Right ventricle myocardium inferior (tissue), 1 donor: ENCODE results near the gene TIMM23B. TPM values are rescaled to one million over a fixed set of nuclear protein-coding genes. Genes with fewer than 3 reads are reported as not detected.
A peak's percentile ranks its signal among the peaks of the same experiment; 100 is the strongest.
"Not testable (repeated sequence)": the region's sequence is repeated elsewhere in the genome, so short reads cannot be mapped to it uniquely, and the experiment has no call there.

ENCODE experiments used
- ATAC-seq: fragments of 200-7000 bp; cut with Tn5 transposase; one replicate; pipeline ENCODE4 v1.9.1; 2020; ENCODE audit warnings: mild to moderate bottlenecking, moderate library complexity
- DNase-seq: peaks from one replicate; pipeline ENCODE4 v3.0.0; 2021; ENCODE audit errors: missing footprints
- intact Hi-C: fragments of 100-400 bp; cut with DNase I; formaldehyde crosslinking; loops from one replicate; pipeline ENCODE4 v1.11.0; 2022
- long read RNA-seq: library from polyadenylated mRNA; unstranded; transcript quantifications from one replicate; pipeline ENCODE4 v2.0.0, GENCODE V29; 2021
- total RNA-seq: library from RNA; stranded (reverse); fragmentation: NEBNext Ultra II Directional; extraction: Animal tissue kit (Norgen Biotek cat#: 25700); gene quantifications from one replicate; pipeline ENCODE4 v1.2.1, GENCODE V29; 2021
- donor health status: DM: no; HTN: yes; CAD: no; lungs with severe emphysema.

The TIMM23B gene
- total RNA-seq = 13.6 TPM
- long read RNA-seq, partial matches to known transcripts = 0 of 2 reads
- long read RNA-seq, other reads (novel, unspliced or antisense) = 1 of 2 reads

DNA sequence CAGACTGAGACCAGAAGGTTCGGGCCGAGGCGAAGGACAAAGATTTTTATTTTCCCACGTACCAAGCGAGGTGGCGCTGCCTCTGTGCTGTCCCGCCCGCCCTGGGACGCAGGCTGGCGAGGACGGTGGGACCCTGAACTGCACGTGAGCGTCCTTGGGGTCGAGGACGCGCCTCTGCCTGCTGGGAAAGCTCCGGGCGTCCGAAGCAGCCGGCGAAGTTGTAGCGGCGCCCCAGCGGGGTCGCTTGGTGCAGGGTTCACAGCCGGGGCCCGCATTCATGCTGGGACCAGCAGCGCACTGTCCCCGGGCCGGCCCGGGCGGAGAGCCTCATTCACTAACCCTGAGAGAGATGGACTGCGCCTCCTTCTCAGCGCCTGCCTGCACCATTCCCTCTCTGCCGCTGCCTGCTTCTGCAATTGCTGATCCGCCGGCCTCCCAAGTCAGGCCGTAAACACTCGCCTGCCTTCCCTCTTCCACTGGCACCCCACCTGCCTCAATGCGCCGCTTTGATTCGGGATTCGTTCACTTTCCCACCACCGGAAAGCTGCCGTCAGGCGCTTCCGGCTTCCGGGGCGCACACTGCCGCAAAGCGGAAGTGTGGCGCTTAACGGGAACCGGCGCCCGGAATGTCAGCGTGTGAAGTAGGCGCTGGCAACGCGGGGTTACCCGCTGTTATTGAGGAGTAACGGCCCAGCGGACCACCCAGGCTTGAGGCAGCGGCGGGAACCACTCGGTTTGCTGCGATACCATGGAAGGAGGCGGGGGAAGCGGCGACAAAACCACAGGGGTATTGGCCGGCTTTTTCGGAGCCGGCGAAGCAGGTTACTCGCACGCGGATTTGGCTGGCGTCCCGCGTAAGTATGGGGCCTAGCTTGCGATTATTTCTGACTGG is at the start of gene TIMM23B, which contains the start of gene PARG:
TIMM23B (plus strand) TSS at position 607 of the 892 bp plus-strand sequence; CDS start at position 749, 142 bp downstream.
PARG (minus strand) TSS at position 581 of the 892 bp plus-strand sequence; CDS start at position 279, 302 bp downstream.
- intact Hi-C loops = not testable (repeated sequence)
- peak; percentile 93 for ATAC-seq

GRCh38 chr10:49899999-49900398 is 41.9 kb upstream of the TIMM23B start:
- intact Hi-C loops, DNase-seq, ATAC-seq: not testable (repeated sequence)

More for the DNA sequence above, at the start of gene TIMM23B, which contains the start of gene PARG:
- peak; percentile 91 for DNase-seq

- intact Hi-C loops = not testable (repeated sequence)
Measured at GRCh38 chr10:49900406-49900805, 41.4 kb upstream of the TIMM23B start.

DNA sequence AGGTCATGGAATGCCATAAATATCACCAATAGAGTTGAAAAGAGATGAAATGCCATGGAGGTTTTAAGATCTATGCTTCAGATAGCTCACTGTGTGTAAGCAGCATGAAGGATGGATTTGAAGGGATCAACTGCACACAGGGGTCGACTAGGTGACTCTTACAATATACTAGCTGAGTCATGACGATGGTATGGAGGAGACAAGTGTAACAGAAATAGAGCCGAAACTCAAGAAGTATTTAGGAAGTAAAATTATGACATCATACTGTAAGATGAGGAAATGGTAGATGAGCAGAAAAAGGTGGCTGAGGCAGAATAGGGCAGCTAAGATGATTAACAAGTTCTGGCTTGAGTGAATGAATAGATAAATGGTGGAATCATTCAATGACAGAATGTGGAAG is 38.0 kb upstream of the TIMM23B start:
- ATAC-seq, DNase-seq, intact Hi-C loops: not testable (repeated sequence)

More at GRCh38 chr10:49900406-49900805, 41.4 kb upstream of the TIMM23B start:
- DNase-seq, ATAC-seq: not testable (repeated sequence)

- ATAC-seq, DNase-seq, intact Hi-C loops: not testable (repeated sequence)
Measured at GRCh38 chr10:49908290-49909080, 33.4 kb upstream of the TIMM23B start.

GRCh38 chr10:49910295-49910694 is 31.6 kb upstream of the TIMM23B start:
- intact Hi-C loops, ATAC-seq, DNase-seq: not testable (repeated sequence)

DNA sequence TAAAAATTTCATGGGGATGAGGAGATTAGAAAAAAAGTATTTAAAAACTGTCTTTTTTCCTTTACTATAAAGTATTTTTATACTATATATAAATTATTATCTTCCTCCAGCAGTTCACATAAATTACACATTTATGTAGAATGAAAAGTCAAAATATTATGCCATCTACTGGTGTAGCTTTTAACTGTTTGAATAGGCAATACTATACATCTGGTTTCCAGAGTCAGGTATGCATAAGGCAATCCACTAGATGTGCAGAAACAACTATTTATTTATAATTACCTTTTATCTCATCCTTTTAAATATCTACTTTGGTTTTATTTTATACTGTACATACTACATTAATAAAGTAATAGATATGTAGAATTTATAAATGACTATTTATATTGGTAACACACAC is 25.4 kb upstream of the TIMM23B start:
- DNase-seq, intact Hi-C loops, ATAC-seq: not testable (repeated sequence)

- ATAC-seq, DNase-seq, intact Hi-C loops: not testable (repeated sequence)
Measured at GRCh38 chr10:49917927-49918326, 23.9 kb upstream of the TIMM23B start.

GRCh38 chr10:49922041-49922440 is 19.8 kb upstream of the TIMM23B start:
- intact Hi-C loops, DNase-seq, ATAC-seq: not testable (repeated sequence)

DNA sequence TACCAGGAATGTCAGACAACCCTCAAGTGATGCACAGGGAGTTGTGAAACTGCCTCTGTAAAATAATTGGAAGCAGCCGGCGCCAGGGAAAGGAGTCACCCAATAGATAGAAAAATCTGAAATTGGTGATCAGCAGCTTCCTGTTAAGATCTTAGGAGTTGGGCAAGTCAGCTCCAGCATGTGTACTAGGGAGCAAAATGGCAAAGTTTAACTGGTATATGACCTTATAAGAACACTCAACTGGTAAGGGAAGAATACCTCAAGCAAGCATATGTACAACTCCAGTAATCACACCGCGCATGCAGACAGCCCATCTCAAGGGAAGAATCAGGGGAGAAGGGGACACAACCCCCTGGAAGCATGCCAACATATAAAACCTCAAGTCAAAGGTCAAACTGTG is 18.3 kb upstream of the TIMM23B start:
- DNase-seq, intact Hi-C loops, ATAC-seq: not testable (repeated sequence)

DNA sequence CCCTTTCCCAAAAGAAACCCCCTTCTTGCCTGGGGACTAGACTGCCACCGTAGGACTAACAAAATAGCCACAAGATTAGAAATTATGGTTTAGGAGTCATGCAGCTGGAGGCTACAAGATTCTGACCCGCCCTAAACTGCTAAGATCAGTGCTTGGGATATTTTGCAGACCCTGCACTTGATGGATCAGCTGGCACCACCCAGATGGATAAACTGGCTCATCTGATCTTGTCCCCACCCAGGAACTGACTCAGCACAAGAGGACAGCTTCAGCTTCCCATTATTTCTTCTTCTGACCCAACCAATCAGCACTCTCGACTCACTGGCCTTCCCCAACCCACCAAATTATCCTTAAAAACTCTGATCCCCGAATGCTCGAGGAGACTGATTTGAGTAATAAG is 10.6 kb upstream of the TIMM23B start:
- intact Hi-C loops, ATAC-seq, DNase-seq: not testable (repeated sequence)

- intact Hi-C loops, ATAC-seq, DNase-seq: not testable (repeated sequence)
Measured at GRCh38 chr10:49931959-49932728, 9.7 kb upstream of the TIMM23B start.

DNA sequence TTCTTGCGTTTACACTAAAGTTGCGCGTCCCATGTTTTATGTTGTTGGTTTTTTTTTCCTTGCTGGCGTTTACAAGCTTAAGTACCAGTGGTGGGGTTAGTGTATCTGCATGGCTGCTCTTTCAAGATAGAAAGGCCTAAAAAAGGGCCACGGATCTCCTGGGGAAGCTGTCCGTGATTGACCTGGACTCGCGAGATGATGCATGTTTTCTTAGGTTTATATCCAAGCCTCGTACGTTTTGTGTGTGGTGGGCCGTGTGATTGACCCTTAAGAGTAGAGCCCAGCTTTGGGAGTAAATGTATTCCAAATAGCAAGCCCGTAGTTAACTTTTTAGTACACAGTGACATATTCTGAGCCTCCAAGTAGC is 469 bp downstream of the TIMM23B start:
- DNase-seq, ATAC-seq, intact Hi-C loops: not testable (repeated sequence)

DNA sequence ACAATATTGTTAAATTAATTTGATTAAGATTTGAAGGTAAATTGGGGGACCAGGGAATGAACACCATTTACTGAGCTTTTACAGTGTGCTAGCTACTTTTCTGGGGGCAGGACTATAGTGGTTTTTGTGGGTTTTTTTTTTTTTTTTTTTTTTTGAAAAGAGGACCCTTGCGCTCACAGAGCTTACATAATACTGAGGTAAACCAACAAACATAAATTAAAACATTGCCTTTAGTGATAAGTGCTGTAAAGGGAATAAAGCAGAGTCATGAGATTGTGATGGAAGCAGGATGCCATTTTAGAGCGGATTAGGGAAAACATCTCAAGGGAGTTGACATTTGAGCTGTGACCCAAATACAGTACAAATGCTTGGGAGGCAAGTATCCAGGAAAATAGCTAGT is 1.8 kb downstream of the TIMM23B start:
- ATAC-seq, intact Hi-C loops, DNase-seq: not testable (repeated sequence)

DNA sequence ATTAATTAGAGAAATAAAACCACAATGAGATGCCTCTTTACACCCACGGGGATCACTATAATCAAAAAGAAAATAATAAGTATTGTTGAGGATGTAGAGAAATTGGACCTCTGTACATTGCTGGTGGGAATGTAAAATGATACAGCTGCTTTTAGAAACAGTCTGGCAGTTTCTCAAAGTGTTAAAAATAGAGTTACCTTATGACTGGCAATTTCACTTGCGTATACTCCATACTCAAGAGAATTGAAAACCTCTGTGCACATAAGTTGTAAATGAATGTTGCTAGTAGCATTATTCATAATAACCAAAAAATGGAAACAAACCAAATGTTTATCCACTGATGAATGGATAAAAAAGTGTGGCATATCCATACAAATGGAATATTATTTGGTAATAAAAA is 6.3 kb downstream of the TIMM23B start:
- ATAC-seq = not testable (repeated sequence)

DNA sequence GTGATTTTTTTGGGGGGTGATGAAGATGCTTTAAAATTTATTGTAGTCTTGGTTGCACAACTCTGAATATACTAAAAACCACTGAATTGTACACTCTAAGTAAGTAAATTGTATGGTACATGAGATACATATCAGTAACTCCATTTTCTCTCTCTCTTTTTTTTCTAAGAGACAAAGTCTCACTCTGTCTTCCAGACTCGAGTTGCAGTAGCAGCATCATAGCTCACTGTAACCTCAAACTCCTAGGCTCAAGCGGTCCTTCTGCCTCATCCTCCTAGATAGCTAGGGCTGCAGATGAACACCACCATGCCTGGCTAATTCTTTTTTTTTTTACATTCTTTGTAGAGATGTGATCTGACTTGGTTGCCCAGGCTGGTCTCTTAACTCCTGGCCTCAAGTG is 6.9 kb downstream of the TIMM23B start:
- DNase-seq, intact Hi-C loops, ATAC-seq: not testable (repeated sequence)

More for the DNA sequence above, 6.3 kb downstream of the TIMM23B start:
- intact Hi-C loops, DNase-seq: not testable (repeated sequence)

DNA sequence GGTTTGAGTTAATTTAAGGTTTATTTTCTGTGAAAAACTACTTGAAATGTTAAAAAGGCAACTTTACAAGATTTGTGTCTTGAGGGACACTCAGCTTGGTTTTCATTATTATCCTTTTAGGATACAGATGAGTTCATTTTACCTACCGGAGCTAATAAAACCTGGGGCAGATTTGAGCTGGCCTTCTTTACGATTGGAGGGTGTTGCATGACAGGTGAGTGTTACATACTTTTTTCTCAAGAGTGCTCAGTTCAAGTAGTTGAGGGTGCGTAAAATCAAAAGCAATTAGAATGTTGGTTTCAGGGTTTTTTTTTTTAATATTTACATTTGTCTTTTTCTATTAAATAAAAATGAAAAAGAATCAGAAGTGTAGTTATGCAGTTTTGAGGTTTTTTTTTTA is 10.2 kb downstream of the TIMM23B start:
- DNase-seq, intact Hi-C loops, ATAC-seq: not testable (repeated sequence)

GRCh38 chr10:49953122-49953521 is 11.3 kb downstream of the TIMM23B start:
- not testable (repeated sequence) for ATAC-seq

More at GRCh38 chr10:49953122-49953521, 11.3 kb downstream of the TIMM23B start:
- DNase-seq, intact Hi-C loops: not testable (repeated sequence)
